SU-DHL-6 (cell line): Measurements from ENCODE around the gene CCDC24.

Experiments used
- EZH2phosphoT487 ChIP-seq: fragments of 200-600 bp; sonication (generic), shearing (Covaris generic); conservative IDR thresholded peaks from 2 replicates; pipeline ENCODE4 v1.6.1; 2018; ENCODE audit warnings: mild to moderate bottlenecking, antibody characterized with exemption, low read length, moderate library complexity, mixed read lengths
- TF ChIP-seq, protein P1 (sequence below): fragments of 200-600 bp; sonication (generic); IDR thresholded peaks from one replicate; pipeline ENCODE4 v1.5.1; 2017; ENCODE audit warnings: antibody characterized with exemption, mild to moderate bottlenecking, low read length, moderate library complexity; ENCODE audit not compliant: insufficient read depth, poor library complexity, severe bottlenecking

DNA sequence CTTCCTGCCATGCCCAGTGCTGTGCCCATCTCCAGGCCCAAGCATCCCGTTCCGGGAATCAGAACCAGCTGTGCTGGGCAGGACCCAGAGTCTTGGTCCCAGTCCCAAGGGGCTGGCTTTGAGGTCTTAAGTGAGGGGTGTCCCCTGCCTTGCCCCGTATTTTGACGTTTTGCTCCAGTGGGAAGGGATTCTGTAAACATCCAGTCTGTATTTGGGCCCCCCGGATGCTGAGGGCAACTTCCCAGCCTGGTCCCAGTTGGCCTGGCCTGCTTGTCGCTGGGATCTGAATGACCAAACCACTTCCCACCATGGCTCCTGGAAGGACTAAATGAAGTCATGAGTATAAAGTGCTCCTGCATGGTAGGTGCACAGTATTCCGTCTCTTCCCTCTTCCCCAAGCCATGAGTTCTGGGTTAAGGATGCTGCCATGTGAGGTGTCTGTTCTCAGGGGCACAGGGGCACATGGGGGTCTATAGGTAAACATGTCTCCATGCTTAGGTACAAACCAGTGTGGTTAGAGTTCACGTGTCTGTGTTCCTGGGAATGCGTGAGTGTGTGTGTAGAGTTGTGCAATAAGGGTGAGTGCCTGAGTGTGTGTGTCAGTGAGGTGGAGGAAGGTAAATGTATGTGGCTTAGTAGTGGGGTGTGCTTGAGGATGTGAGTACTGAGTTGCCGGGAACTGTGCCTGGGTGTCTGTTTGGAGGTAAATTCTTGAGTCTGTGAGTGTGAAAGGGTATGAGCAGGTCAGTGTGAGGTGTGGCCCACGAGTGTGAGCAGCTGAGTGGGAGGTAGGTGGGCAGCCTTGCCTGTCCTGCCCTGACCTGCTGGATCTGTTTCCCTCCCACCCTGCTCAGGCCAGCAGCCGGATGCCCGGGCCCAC is 10.9 kb upstream of the CCDC24 start:
- TF ChIP-seq EZH2phosphoT487 = no peak
- TF ChIP-seq, protein P1, sequence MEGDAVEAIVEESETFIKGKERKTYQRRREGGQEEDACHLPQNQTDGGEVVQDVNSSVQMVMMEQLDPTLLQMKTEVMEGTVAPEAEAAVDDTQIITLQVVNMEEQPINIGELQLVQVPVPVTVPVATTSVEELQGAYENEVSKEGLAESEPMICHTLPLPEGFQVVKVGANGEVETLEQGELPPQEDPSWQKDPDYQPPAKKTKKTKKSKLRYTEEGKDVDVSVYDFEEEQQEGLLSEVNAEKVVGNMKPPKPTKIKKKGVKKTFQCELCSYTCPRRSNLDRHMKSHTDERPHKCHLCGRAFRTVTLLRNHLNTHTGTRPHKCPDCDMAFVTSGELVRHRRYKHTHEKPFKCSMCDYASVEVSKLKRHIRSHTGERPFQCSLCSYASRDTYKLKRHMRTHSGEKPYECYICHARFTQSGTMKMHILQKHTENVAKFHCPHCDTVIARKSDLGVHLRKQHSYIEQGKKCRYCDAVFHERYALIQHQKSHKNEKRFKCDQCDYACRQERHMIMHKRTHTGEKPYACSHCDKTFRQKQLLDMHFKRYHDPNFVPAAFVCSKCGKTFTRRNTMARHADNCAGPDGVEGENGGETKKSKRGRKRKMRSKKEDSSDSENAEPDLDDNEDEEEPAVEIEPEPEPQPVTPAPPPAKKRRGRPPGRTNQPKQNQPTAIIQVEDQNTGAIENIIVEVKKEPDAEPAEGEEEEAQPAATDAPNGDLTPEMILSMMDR = no peak
